NT2/D1 (cell line): ENCODE measurements around the gene XIRP2.

Source experiments
- SUZ12 ChIP-seq: IDR thresholded peaks from 2 replicates; pipeline ENCODE4 v1.6.1; 2011; ENCODE audit not compliant: insufficient read length, insufficient read depth; ENCODE audit errors: extremely low read depth
- ZNF274 ChIP-seq: IDR thresholded peaks from 2 replicates; pipeline ENCODE4 v1.6.1; 2011; ENCODE audit warnings: mild to moderate bottlenecking, low read depth, low read length

- TF ChIP-seq SUZ12 (no peak), ZNF274 (no peak)
Observed at GRCh38 chr2:167048829-167049228, 160.5 kb downstream of the XIRP2 start.
